Skin of body (tissue), 2 donors: ENCODE data around the gene LAMB1. TPM values are rescaled to one million over a fixed set of nuclear protein-coding genes. Genes with fewer than 3 reads are reported as not detected.

ENCODE experiments used
- DNase-seq: peaks from one replicate; lab custom pipeline; 2025; lab: John Stamatoyannopoulos, UW
- total RNA-seq: library from RNA; depleted of rRNA; stranded (reverse); fragments of >200 nt; gene quantifications from one replicate; pipeline ENCODE4 v1.2.3, GENCODE V29; 2014

The LAMB1 gene
- total RNA-seq, 1 donor from 2014 or later: 212 TPM

- DNase-seq: no peak
Measured at GRCh38 chr7:108017776-108018151, 14.8 kb upstream of the LAMB1 start.

GRCh38 chr7:108016841-108017775 is 14.1 kb upstream of the LAMB1 start:
- no peak for DNase-seq

GRCh38 chr7:108015740-108016139 is 12.8 kb upstream of the LAMB1 start:
- DNase-seq: no peak

GRCh38 chr7:108014747-108015682 is 12.1 kb upstream of the LAMB1 start:
- DNase-seq: no peak

GRCh38 chr7:108014215-108014614 is 11.3 kb upstream of the LAMB1 start:
- no peak for DNase-seq

- no peak for DNase-seq
Measured at GRCh38 chr7:108012499-108013430, 9.8 kb upstream of the LAMB1 start.

- no peak for DNase-seq
Measured at GRCh38 chr7:108010377-108010776, 7.4 kb upstream of the LAMB1 start.

GRCh38 chr7:108009873-108010272 is 6.9 kb upstream of the LAMB1 start:
- no peak for DNase-seq

- DNase-seq: no peak
Measured at GRCh38 chr7:108008827-108009226, 5.9 kb upstream of the LAMB1 start.

GRCh38 chr7:108008240-108008639 is 5.3 kb upstream of the LAMB1 start:
- DNase-seq: no peak

- DNase-seq: no peak
Measured at GRCh38 chr7:108007762-108008161, 4.8 kb upstream of the LAMB1 start.

GRCh38 chr7:108007261-108007660 is 4.3 kb upstream of the LAMB1 start:
- no peak for DNase-seq

- peak; percentile 36 for DNase-seq
Measured at GRCh38 chr7:108004220-108005142, 1.5 kb upstream of the LAMB1 start.

- DNase-seq: peak; percentile 48
Measured at GRCh38 chr7:108003599-108003935, 606 bp upstream of the LAMB1 start.

GRCh38 chr7:108001764-108002725 is 916 bp downstream of the LAMB1 start:
- peak; percentile 60 for DNase-seq

GRCh38 chr7:108000875-108001763 is 1.8 kb downstream of the LAMB1 start:
- peak; percentile 32 for DNase-seq

GRCh38 chr7:107999779-108000560 is 3.0 kb downstream of the LAMB1 start:
- DNase-seq: no peak
